Kidney (tissue), 14 donors: ENCODE data around the gene FZD1. TPM values are rescaled to one million over a fixed set of nuclear protein-coding genes. Genes with fewer than 3 reads are reported as not detected.

ENCODE experiments used
- DNase-seq, 5 donors: peaks; one replicate each; pipeline ENCODE4 v3.0.0-alpha.2; 2013 to 2020
- FAIRE-seq: peaks from 2 replicates; lab custom pipeline; 2012; peaks lifted over from hg19 to GRCh38; lab: Jason Lieb, UNC
- H3K27ac ChIP-seq, 2 donors: one replicate each; pipeline ENCODE4 v1.7.0; 2013; ENCODE audit warnings: low read depth in 2 of 2, low read length in 2 of 2, inconsistent platforms in 1 of 2
- H3K27me3 ChIP-seq: one replicate; pipeline ENCODE4 v1.7.1; 2013; ENCODE audit warnings: low read length, inconsistent platforms; ENCODE audit not compliant: control insufficient read depth, insufficient read depth
- H3K36me3 ChIP-seq, 3 donors: one replicate each; pipeline versions ENCODE4 v1.7.0 to v1.7.1; 2013; ENCODE audit warnings: low read length in 3 of 3, control low read depth in 1 of 3, inconsistent platforms in 1 of 3; ENCODE audit not compliant: insufficient read depth in 3 of 3, control insufficient read depth in 2 of 3
- H3K4me1 ChIP-seq, 3 donors: one replicate each; pipeline versions ENCODE4 v1.7.0 to v1.7.1; 2013; ENCODE audit warnings: low read length in 3 of 3, inconsistent platforms in 1 of 3, low read depth in 1 of 3; ENCODE audit not compliant: control insufficient read depth in 2 of 3, insufficient read depth in 2 of 3
- H3K4me3 ChIP-seq, 3 donors: one replicate each; pipeline versions ENCODE4 v1.7.0 to v1.8.1; 2013; ENCODE audit warnings: low read length in 3 of 3, control low read depth in 1 of 3, inconsistent platforms in 1 of 3
- H3K9ac ChIP-seq, 3 donors: one replicate each; pipeline versions ENCODE4 v1.7.0 to v1.7.1; 2013; ENCODE audit warnings: low read length in 3 of 3, control low read depth in 1 of 3, inconsistent platforms in 1 of 3
- H3K9me3 ChIP-seq, 3 donors: one replicate each; pipeline versions ENCODE4 v1.7.0 to v1.7.1; 2013; ENCODE audit warnings: low read length in 3 of 3, control low read depth in 1 of 3, inconsistent platforms in 1 of 3; ENCODE audit not compliant: control insufficient read depth in 2 of 3, insufficient read depth in 1 of 3
- intact Hi-C: fragments of 100-400 bp; cut with DNase I; formaldehyde crosslinking; loops from one replicate; pipeline ENCODE4 v1.11.1; 2022
- polyA plus RNA-seq: library from polyadenylated mRNA; stranded (reverse); fragments of 350-450 nt; fragmentation: Illumina TruSeq; extraction: RNeasy Lipid Tissue Mini Kit (QIAGEN cat#74804); gene quantifications from one replicate; pipeline ENCODE4 v1.2.3, GENCODE V29; 2014; ENCODE audit warnings: low read depth, low replicate concordance; ENCODE audit not compliant: insufficient read depth
- total RNA-seq: library from RNA; stranded (reverse); fragmentation: NEBNext Ultra II Directional; extraction: Animal tissue kit (Norgen Biotek cat#: 25700); gene quantifications from one replicate; pipeline ENCODE4 v1.2.1, GENCODE V29; 2021
- TF ChIP-seq, protein P1 (sequence below): IDR thresholded peaks from 3 replicates; pipeline ENCODE4 v1.5.1; 2012; ENCODE audit warnings: mild to moderate bottlenecking, moderate library complexity, borderline replicate concordance; ENCODE audit not compliant: insufficient read depth; ENCODE audit errors: extremely low read depth
- donor health status: control.
- donor health status: control.
- donor health status: control.
- donor health status: control.
- donor health status: control.
- donor health status: DM: yes; HTN: yes; CAD: no.
- donor health status: Normal renal cell carcinoma (clear cell type).

The FZD1 gene
- total and polyA plus RNA-seq, 2 donors from 2014 or later = 8.6 to 34.8 TPM

DNA sequence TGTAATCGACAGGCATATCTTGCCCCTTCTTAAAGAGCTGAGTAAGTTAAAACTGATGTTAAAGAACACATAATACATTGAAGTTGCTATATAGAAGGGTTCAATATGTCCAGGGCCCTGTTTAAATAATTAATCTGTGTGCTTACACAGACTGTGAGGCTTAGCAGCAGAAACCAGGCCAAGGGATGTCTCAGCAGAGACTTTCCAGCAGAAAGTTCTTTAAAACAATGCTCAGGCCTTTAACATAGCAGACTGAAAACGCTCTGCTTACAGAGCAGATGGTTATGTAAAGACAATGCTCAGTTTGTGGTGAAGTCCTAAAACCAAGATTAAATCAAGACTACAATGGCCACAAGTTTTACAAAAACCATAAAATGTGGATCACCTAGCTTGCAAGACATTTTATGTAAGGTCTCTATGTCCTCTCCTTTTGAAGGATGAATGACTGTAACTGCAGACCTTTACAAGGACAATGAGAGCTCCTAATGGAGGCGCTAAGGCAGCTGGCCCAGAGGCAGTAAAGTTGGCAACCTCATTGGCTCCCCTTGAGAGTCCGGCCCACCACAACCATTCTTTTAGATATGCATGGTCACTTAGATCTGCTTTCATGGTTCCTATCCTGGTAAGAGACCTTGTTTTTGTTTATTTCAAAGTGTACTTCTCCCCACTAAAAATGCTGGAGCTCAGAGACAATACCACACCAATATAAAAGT is 56.3 kb downstream of the FZD1 start:
- H3K4me3 ChIP-seq = no peak overlapping the region

More for the DNA sequence above, 56.3 kb downstream of the FZD1 start:
- Histone ChIP-seq H3K4me1 (no peaks in the 10 kb centered on the region), H3K9me3 (no peaks in the 10 kb centered on the region), H3K27me3 (no peaks in the 10 kb centered on the region), H3K9ac (no peak overlapping the region), H3K27ac (no peak overlapping the region), H3K36me3 (no peaks in the 10 kb centered on the region)
- no peak for FAIRE-seq
- intact Hi-C loops = no loop called here
- no peak for DNase-seq
- TF ChIP-seq, protein P1, sequence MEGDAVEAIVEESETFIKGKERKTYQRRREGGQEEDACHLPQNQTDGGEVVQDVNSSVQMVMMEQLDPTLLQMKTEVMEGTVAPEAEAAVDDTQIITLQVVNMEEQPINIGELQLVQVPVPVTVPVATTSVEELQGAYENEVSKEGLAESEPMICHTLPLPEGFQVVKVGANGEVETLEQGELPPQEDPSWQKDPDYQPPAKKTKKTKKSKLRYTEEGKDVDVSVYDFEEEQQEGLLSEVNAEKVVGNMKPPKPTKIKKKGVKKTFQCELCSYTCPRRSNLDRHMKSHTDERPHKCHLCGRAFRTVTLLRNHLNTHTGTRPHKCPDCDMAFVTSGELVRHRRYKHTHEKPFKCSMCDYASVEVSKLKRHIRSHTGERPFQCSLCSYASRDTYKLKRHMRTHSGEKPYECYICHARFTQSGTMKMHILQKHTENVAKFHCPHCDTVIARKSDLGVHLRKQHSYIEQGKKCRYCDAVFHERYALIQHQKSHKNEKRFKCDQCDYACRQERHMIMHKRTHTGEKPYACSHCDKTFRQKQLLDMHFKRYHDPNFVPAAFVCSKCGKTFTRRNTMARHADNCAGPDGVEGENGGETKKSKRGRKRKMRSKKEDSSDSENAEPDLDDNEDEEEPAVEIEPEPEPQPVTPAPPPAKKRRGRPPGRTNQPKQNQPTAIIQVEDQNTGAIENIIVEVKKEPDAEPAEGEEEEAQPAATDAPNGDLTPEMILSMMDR = no peak
